ENCODE data around the gene PGM1. TPM values are rescaled to one million over a fixed set of nuclear protein-coding genes. Genes with fewer than 3 reads are reported as not detected.

Gene PGM1
- total and polyA plus RNA-seq, 2 of the 13 experiments (the other 11 are each of a cell fraction or from before 2014, with no cell fraction given), result 51.6 to 105 TPM

DNA sequence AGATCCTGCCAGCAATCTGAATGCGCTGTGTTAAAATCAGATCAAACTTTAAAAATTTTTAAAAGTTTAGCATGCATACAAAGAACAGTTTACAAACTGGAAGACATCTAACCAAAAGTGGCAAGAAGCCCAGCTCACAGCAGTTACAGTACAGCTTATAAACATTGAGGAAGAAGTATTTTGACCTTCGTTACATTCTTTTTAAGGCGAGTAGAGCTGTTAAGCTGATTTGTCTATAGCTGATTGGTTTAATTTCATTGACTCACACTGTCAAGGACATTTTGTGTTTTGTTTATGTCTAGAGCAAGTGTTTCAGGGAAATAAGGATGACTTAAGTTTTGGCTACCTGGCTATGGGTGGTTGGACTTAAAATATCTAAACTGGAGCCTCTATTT is 3.0 kb upstream of the PGM1 start (continued):
- no peak for TF ChIP-seq ZNF766 (CRISPR knock-in tag; IDR thresholded peaks at IDR 0.05; ENCODE audit: borderline replicate concordance)

DNA sequence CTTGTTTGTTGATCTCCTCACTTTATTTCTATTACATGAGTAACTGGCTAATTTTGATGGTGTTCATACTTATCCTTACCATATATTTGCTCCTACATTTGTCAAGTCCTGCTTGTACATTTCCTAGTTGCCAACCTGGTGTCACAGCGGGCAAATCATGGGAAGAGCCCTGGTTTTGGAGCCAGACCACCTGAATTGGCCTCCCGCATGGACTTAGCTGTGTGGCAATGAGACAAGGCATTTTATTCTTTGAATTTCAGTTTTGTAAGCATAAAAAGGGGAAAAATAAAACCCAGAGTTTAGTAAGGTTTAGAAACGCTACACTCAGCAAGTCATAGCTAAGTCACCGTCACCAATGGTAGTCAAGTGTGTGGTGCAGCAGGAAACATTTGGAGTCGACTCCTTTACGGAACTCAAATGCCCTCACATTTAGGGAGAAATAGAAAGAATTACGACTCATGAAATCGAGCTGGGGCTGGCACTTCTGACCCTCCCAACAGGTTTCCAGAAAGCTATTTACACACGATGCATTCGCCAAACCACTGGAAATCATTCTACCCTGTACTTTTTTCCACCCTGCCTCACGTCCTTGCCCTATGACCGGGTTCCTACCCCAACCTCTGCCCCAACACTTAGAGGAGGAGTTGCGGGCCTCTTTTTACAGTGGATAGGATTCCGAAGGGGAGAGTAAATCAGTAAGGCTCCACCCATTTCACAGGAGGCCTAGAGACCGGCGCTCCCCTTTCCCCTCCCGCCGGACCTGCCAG is 492 bp upstream of the PGM1 start:
- Histone ChIP-seq H4K20me1 (ENCODE audit: insufficient read depth, low read length) (no peaks in the 10 kb centered on the region; the same call in 1 of the 2 replicates), H3K4me3 (replicated peaks in 1 of 3; ENCODE audit: insufficient read depth in 1 of 3, low read depth in 2 of 3, low read length in 3 of 3) (peak overlapping the region; percentile 93 to 96 (median 93)), H3K4me2 (ENCODE audit: low read depth, low read length) (peak overlapping the region; percentile 76), H3K27ac (ENCODE audit: extremely low read length, insufficient read depth, low read length) (peak overlapping the region; percentile 94), H3K4me1 (ENCODE audit: insufficient read depth, low read length) (peaks cover 66% of the 10 kb centered on the region), H3K9ac (ENCODE audit: insufficient read depth, low read depth, low read length) (peak overlapping the region; percentile 89), H3K9me3 (ENCODE audit: low read length) (no peaks in the 10 kb centered on the region), H3K36me3 (replicated peaks in 1 of 2; ENCODE audit: control insufficient read depth in 1 of 2, insufficient read depth in 2 of 2, low read length in 2 of 2) (no peaks in the 10 kb centered on the region; a peak in 1 of 5 replicates), H3K79me2 (ENCODE audit: insufficient read depth, low read length) (peaks cover 41% of the 10 kb centered on the region), H2AFZ (ENCODE audit: low read length) (no peak overlapping the region), H3K27me3 (ENCODE audit: control insufficient read depth in 1 of 2, insufficient read depth in 2 of 2, low read length in 2 of 2) (peaks cover 0 to 3% of the 10 kb centered on the region in 2 experiments; a peak in 1 of 5 replicates)
- TSS peak; percentile 74 for BruUV-seq (replicated peaks)
- DNase-seq (ENCODE audit: low spot score) (peak; percentile 66), ATAC-seq (no peak; the same call in 2 of the 3 replicates), FAIRE-seq (peak; percentile 47)
- intact Hi-C loops (cut with micrococcal nuclease; ENCODE audit: unreplicated experiment) (no loop called here), in situ Hi-C loops (cut with HindIII; ENCODE audit: extremely low pct_ligation_motif_present, low pct_unique_long_range_greater_than_20kb) (no loop called here)
- ChIA-PET POLR2A (no interaction called here), CTCF (ENCODE audit: low intra/inter-chr PET ratio, low total read pairs) (no interaction called here)
- 20% methylated on average over 17 of the region's 18 CpGs for WGBS (ENCODE audit: low lambda C conversion rate)
- TF ChIP-seq CAMTA2 (CRISPR knock-in tag; IDR thresholded peaks at IDR 0.05; ENCODE audit: borderline replicate concordance) (no peak), NAIF1 (CRISPR knock-in tag; IDR thresholded peaks at IDR 0.05; ENCODE audit: borderline replicate concordance) (no peak), TOE1 (CRISPR knock-in tag; IDR thresholded peaks at IDR 0.05) (no peak), HOXA7 (CRISPR knock-in tag; IDR thresholded peaks at IDR 0.05) (no peak), HHEX (CRISPR knock-in tag; IDR thresholded peaks at IDR 0.05) (no peak), JUN (CRISPR knock-in tag; IDR thresholded peaks at IDR 0.05) (no peak), ZSCAN29 (CRISPR knock-in tag; conservative IDR thresholded peaks at IDR 0.05) (no peak), MXI1 (IDR thresholded peaks at IDR 0.05; ENCODE audit: borderline replicate concordance, low read depth, low read length) (no peak), ZNF496 (CRISPR knock-in tag; IDR thresholded peaks at IDR 0.05; ENCODE audit: insufficient replicate concordance) (no peak), ETV6 (CRISPR knock-in tag; conservative IDR thresholded peaks at IDR 0.05) (0 out of 2 replicates have a peak, but pooled peaks have one; percentile 35), NFKBIZ (CRISPR knock-in tag; IDR thresholded peaks at IDR 0.05) (no peak), ZSCAN21 (CRISPR knock-in tag; IDR thresholded peaks at IDR 0.05; ENCODE audit: borderline replicate concordance) (no peak), CREB1 (IDR thresholded peaks at IDR 0.05) (no peak), CREB1 (CRISPR knock-in tag; IDR thresholded peaks at IDR 0.05) (peak; percentile 66), CREM (IDR thresholded peaks at IDR 0.05) (0 out of 2 replicates have a peak, but pooled peaks have one; percentile 19), CREM (CRISPR knock-in tag; IDR thresholded peaks at IDR 0.05) (no peak), DNMT1 (CRISPR knock-in tag; IDR thresholded peaks at IDR 0.05) (no peak)
- TF ChIP-seq, protein P1, sequence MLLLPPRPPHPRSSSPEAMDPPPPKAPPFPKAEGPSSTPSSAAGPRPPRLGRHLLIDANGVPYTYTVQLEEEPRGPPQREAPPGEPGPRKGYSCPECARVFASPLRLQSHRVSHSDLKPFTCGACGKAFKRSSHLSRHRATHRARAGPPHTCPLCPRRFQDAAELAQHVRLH (CRISPR knock-in tag; IDR thresholded peaks at IDR 0.05; ENCODE audit: borderline replicate concordance, low read depth), result no peak
- TF ChIP-seq, protein P2, sequence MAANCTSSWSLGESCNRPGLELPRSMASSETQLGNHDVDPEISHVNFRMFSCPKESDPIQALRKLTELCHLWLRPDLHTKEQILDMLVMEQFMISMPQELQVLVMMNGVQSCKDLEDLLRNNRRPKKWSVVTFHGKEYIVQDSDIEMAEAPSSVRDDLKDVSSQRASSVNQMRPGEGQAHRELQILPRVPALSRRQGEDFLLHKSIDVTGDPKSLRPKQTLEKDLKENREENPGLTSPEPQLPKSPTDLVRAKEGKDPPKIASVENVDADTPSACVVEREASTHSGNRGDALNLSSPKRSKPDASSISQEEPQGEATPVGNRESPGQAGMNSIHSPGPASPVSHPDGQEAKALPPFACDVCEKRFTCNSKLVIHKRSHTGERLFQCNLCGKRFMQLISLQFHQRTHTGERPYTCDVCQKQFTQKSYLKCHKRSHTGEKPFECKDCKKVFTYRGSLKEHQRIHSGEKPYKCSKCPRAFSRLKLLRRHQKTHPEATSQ (CRISPR knock-in tag; IDR thresholded peaks at IDR 0.05; ENCODE audit: borderline replicate concordance), result no peak; the same call in 1 of the 2 replicates
- TF ChIP-seq, protein P3, sequence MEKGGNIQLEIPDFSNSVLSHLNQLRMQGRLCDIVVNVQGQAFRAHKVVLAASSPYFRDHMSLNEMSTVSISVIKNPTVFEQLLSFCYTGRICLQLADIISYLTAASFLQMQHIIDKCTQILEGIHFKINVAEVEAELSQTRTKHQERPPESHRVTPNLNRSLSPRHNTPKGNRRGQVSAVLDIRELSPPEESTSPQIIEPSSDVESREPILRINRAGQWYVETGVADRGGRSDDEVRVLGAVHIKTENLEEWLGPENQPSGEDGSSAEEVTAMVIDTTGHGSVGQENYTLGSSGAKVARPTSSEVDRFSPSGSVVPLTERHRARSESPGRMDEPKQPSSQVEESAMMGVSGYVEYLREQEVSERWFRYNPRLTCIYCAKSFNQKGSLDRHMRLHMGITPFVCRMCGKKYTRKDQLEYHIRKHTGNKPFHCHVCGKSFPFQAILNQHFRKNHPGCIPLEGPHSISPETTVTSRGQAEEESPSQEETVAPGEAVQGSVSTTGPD (CRISPR knock-in tag; IDR thresholded peaks at IDR 0.05), result no peak; the same call in 1 of the 2 replicates

Data from HepG2 (cell line).